T-helper 2 cell treated with Interferon-gamma antibody and Interleukin-4, amounts not matched to agents 100 ng/mL and 5 ng/mL, for 36 hours (primary cell): ENCODE data around the gene LSM3. TPM values are rescaled to one million over a fixed set of nuclear protein-coding genes. Genes with fewer than 3 reads are reported as not detected.
"Not testable (repeated sequence)": the region's sequence is repeated elsewhere in the genome, so short reads cannot be mapped to it uniquely, and the experiment has no call there.

ENCODE experiments used
- intact Hi-C: fragments of 100-400 bp; cut with micrococcal nuclease; formaldehyde crosslinking; loops from one replicate; pipeline ENCODE4 v1.15.1; 2023
- total RNA-seq: library from RNA; stranded (reverse); gene quantifications from 2 replicates; pipeline ENCODE4 v1.2.3, GENCODE V29; 2022

LSM3 gene
- total RNA-seq, 1 donor from 2014 or later: 15.5 TPM

GRCh38 chr3:14214764-14215163 is 36.1 kb downstream of the LSM3 start:
- intact Hi-C loops: no loop called here

- intact Hi-C loops: no loop called here
These were observed 37.8 kb downstream of the LSM3 start for GRCh38 chr3:14216257-14217048.

- intact Hi-C loops: no loop called here
These were observed 39.7 kb downstream of the LSM3 start for GRCh38 chr3:14218355-14218754.

- intact Hi-C loops: no loop called here
These were observed 42.3 kb downstream of the LSM3 start for GRCh38 chr3:14220933-14221332.

- intact Hi-C loops: no loop called here
These were observed 43.3 kb downstream of the LSM3 start for GRCh38 chr3:14221902-14222301.

- intact Hi-C loops: no loop called here
These were observed 43.8 kb downstream of the LSM3 start for GRCh38 chr3:14222457-14222856.

GRCh38 chr3:14222900-14223594 is 44.4 kb downstream of the LSM3 start:
- intact Hi-C loops: no loop called here

- intact Hi-C loops: no loop called here
These were observed 45.0 kb downstream of the LSM3 start for GRCh38 chr3:14223595-14223994.

GRCh38 chr3:14224895-14225294 is 46.3 kb downstream of the LSM3 start:
- intact Hi-C loops: no loop called here

GRCh38 chr3:14225421-14225820 is 46.8 kb downstream of the LSM3 start:
- intact Hi-C loops: no loop called here

GRCh38 chr3:14226351-14226750 is 47.7 kb downstream of the LSM3 start:
- intact Hi-C loops: not testable (repeated sequence)

- intact Hi-C loops: no loop called here
These were observed 49.2 kb downstream of the LSM3 start for GRCh38 chr3:14227856-14228255.

- intact Hi-C loops: no loop called here
These were observed 50.3 kb downstream of the LSM3 start for GRCh38 chr3:14228681-14229470.

GRCh38 chr3:14229695-14230094 is 51.1 kb downstream of the LSM3 start:
- intact Hi-C loops: not testable (repeated sequence)

GRCh38 chr3:14230729-14231128 is 52.1 kb downstream of the LSM3 start:
- intact Hi-C loops: no loop called here

- intact Hi-C loops: no loop called here
These were observed 52.8 kb downstream of the LSM3 start for GRCh38 chr3:14231145-14231990.

GRCh38 chr3:14231998-14232501 is 53.4 kb downstream of the LSM3 start:
- intact Hi-C loops: no loop called here

- intact Hi-C loops: no loop called here
These were observed 55.8 kb downstream of the LSM3 start for GRCh38 chr3:14234251-14235002.

- intact Hi-C loops: no loop called here
These were observed 56.6 kb downstream of the LSM3 start for GRCh38 chr3:14235003-14235911.
